ENCODE data around the gene PLA1A. TPM values are rescaled to one million over a fixed set of nuclear protein-coding genes. Genes with fewer than 3 reads are reported as not detected.

Gene PLA1A
- total and polyA plus RNA-seq, 2 donors (not counting 1 experiment from before 2014, with no cell fraction given): 0.27 to 0.28 TPM

GRCh38 chr3:119630128-119630879 is 32.6 kb downstream of the PLA1A start:
- H2AFZ ChIP-seq (ENCODE audit: insufficient read depth, low read depth, low read length, poor library complexity, severe bottlenecking): no peak overlapping the region
- TF ChIP-seq CTCF (IDR thresholded peaks at IDR 0.05) (no peak), EZH2 (IDR thresholded peaks at IDR 0.05; ENCODE audit: borderline replicate concordance, insufficient read depth, low read depth, low read length, poor library complexity, severe bottlenecking) (no peak)
- DNase-seq: no peak
- no peaks in the 10 kb centered on the region for H3K79me2 ChIP-seq (ENCODE audit: control insufficient read depth, insufficient read depth, low read length)
- no peaks in the 10 kb centered on the region for H3K9me3 Mint-ChIP-seq (ENCODE audit: insufficient read depth)
- H3K36me3 ChIP-seq (replicated peaks in 1 of 2; ENCODE audit: control extremely low read depth in 1 of 2, control insufficient read depth in 1 of 2, extremely low read depth in 1 of 2, insufficient read depth in 2 of 2, low read length in 1 of 2): no peaks in the 10 kb centered on the region
- ATAC-seq (ENCODE audit: low read depth): no peak
- peak overlapping the region; percentile 63 for H3K27ac Mint-ChIP-seq
- 78% methylated on average over 3 of the region's 8 CpGs for WGBS (ENCODE audit: insufficient coverage)
- H3K4me1 Mint-ChIP-seq: peaks cover 45% of the 10 kb centered on the region
- no peak overlapping the region for H3K9ac ChIP-seq (ENCODE audit: low read length)
- H3K27me3 ChIP-seq (replicated peaks in 1 of 4; ENCODE audit: control extremely low read depth in 1 of 4, control insufficient read depth in 3 of 4, insufficient read depth in 4 of 4, low read length in 3 of 4): no peaks in the 10 kb centered on the region
- no peak overlapping the region for H3K4me3 ChIP-seq (ENCODE audit: control extremely low read depth in 1 of 5, extremely low read depth in 1 of 5, insufficient read depth in 1 of 5, low read depth in 2 of 5, low read length in 4 of 5)
- no peaks in the 10 kb centered on the region for H3K27me3 Mint-ChIP-seq
- no peaks in the 10 kb centered on the region for H3K9me3 ChIP-seq (ENCODE audit: control extremely low read depth in 1 of 3, control insufficient read depth in 2 of 3, insufficient read depth in 1 of 3, low read length in 2 of 3)
- CTCF ChIA-PET: no interaction called here
- H3K4me2 ChIP-seq (replicated peaks; ENCODE audit: low read depth, low read length, poor library complexity, severe bottlenecking): no peak overlapping the region
- H3K4me1 ChIP-seq (ENCODE audit: control insufficient read depth in 2 of 2, insufficient read depth in 2 of 2, low read length in 2 of 2): peaks cover 29 to 30% of the 10 kb centered on the region in 2 donors
- intact Hi-C loops (cut with micrococcal nuclease): no loop called here
- H4K20me1 ChIP-seq (ENCODE audit: control insufficient read depth, insufficient read depth, low read length, poor library complexity, severe bottlenecking): no peaks in the 10 kb centered on the region
- POLR2A ChIA-PET: no interaction called here
- H3K4me3 Mint-ChIP-seq: no peak overlapping the region
- H3K27ac ChIP-seq (ENCODE audit: low read length in 2 of 2): no peak overlapping the region

GRCh38 chr3:119630880-119631329 is 33.2 kb downstream of the PLA1A start:
- 72% methylated on average over 2 of the region's 7 CpGs for WGBS (ENCODE audit: insufficient coverage)
- Histone ChIP-seq H2AFZ (ENCODE audit: insufficient read depth, low read depth, low read length, poor library complexity, severe bottlenecking) (no peak overlapping the region), H3K27ac (ENCODE audit: low read length in 2 of 2) (no peak overlapping the region), H3K4me1 (ENCODE audit: control insufficient read depth in 2 of 2, insufficient read depth in 2 of 2, low read length in 2 of 2) (peaks cover 29 to 30% of the 10 kb centered on the region in 2 donors), H3K27me3 (replicated peaks in 1 of 4; ENCODE audit: control extremely low read depth in 1 of 4, control insufficient read depth in 3 of 4, insufficient read depth in 4 of 4, low read length in 3 of 4) (no peaks in the 10 kb centered on the region), H3K4me3 (ENCODE audit: control extremely low read depth in 1 of 5, extremely low read depth in 1 of 5, insufficient read depth in 1 of 5, low read depth in 2 of 5, low read length in 4 of 5) (no peak overlapping the region), H3K36me3 (replicated peaks in 1 of 2; ENCODE audit: control extremely low read depth in 1 of 2, control insufficient read depth in 1 of 2, extremely low read depth in 1 of 2, insufficient read depth in 2 of 2, low read length in 1 of 2) (no peaks in the 10 kb centered on the region), H3K4me2 (replicated peaks; ENCODE audit: low read depth, low read length, poor library complexity, severe bottlenecking) (no peak overlapping the region), H3K9me3 (ENCODE audit: control extremely low read depth in 1 of 3, control insufficient read depth in 2 of 3, insufficient read depth in 1 of 3, low read length in 2 of 3) (no peaks in the 10 kb centered on the region), H4K20me1 (ENCODE audit: control insufficient read depth, insufficient read depth, low read length, poor library complexity, severe bottlenecking) (no peaks in the 10 kb centered on the region), H3K79me2 (ENCODE audit: control insufficient read depth, insufficient read depth, low read length) (no peaks in the 10 kb centered on the region), H3K9ac (ENCODE audit: low read length) (no peak overlapping the region)
- H3K4me1 Mint-ChIP-seq: peaks cover 43% of the 10 kb centered on the region
- H3K27me3 Mint-ChIP-seq: no peaks in the 10 kb centered on the region
- H3K4me3 Mint-ChIP-seq: no peak overlapping the region
- TF ChIP-seq CTCF (IDR thresholded peaks at IDR 0.05) (no peak), EZH2 (IDR thresholded peaks at IDR 0.05; ENCODE audit: borderline replicate concordance, insufficient read depth, low read depth, low read length, poor library complexity, severe bottlenecking) (no peak)
- ChIA-PET POLR2A (no interaction called here), CTCF (no interaction called here)
- intact Hi-C loops (cut with micrococcal nuclease): no loop called here
- no peaks in the 10 kb centered on the region for H3K9me3 Mint-ChIP-seq (ENCODE audit: insufficient read depth)
- DNase-seq: no peak
- H3K27ac Mint-ChIP-seq: no peak overlapping the region
- ATAC-seq (ENCODE audit: low read depth): no peak
